HL-60 (cell line): ENCODE results near the gene MROH2A.

Experiments
- DNase-seq, 2 experiments: peaks; one replicate each; pipeline ENCODE4 v3.0.0-alpha.2; 2010 to 2020; ENCODE audit warnings: low read depth in 1 of 2, low spot score in 1 of 2
- H3K27ac ChIP-seq: fragments of 250-450 bp; sonication (Bioruptor Pico); replicated peaks from 2 replicates; pipeline ENCODE4 v1.5.1; 2020; ENCODE audit warnings: mild to moderate bottlenecking, moderate library complexity
- H3K27me3 ChIP-seq: fragments of 250-450 bp; sonication (Bioruptor Pico); 2 replicates; pipeline ENCODE4 v1.5.1; 2021; ENCODE audit warnings: mild to moderate bottlenecking, moderate library complexity; ENCODE audit not compliant: insufficient read depth, poor library complexity, severe bottlenecking
- H3K4me3 ChIP-seq: replicated peaks from 2 replicates; pipeline ENCODE4 v1.5.1; 2011; ENCODE audit warnings: mild to moderate bottlenecking, control low read depth, low read length; ENCODE audit not compliant: insufficient read depth
- CTCF ChIP-seq: IDR thresholded peaks from one replicate; pipeline ENCODE4 v1.5.1; 2011; ENCODE audit warnings: low read length, control low read depth, inconsistent platforms; ENCODE audit not compliant: insufficient read depth
- GABPA ChIP-seq: IDR thresholded peaks from 2 replicates; pipeline ENCODE4 v1.6.1; 2012; ENCODE audit warnings: low read depth
- POLR2AphosphoS5 ChIP-seq: IDR thresholded peaks from 2 replicates; pipeline ENCODE4 v1.6.1; 2012; ENCODE audit warnings: low read depth
- REST ChIP-seq: IDR thresholded peaks from 2 replicates; pipeline ENCODE4 v1.6.1; 2012; ENCODE audit warnings: low read depth; ENCODE audit not compliant: insufficient replicate concordance
- SPI1 ChIP-seq: IDR thresholded peaks from 2 replicates; pipeline ENCODE4 v1.6.1; 2012; ENCODE audit warnings: low read depth, mild to moderate bottlenecking, borderline replicate concordance

Gene MROH2A

GRCh38 chr2:233829193-233830110, 51.3 kb downstream of the MROH2A start:
- no peak for TF ChIP-seq SPI1
- TF ChIP-seq CTCF = no peak
- TF ChIP-seq GABPA = no peak
- TF ChIP-seq POLR2AphosphoS5 = no peak
- no peak for TF ChIP-seq REST
- Histone ChIP-seq H3K4me3 (no peak overlapping the region), H3K27ac (no peak overlapping the region), H3K27me3 (no peaks in the 10 kb centered on the region)
- no peak for DNase-seq

- Histone ChIP-seq H3K4me3 (no peak overlapping the region), H3K27me3 (no peaks in the 10 kb centered on the region), H3K27ac (no peak overlapping the region)
- DNase-seq = no peak
- TF ChIP-seq REST (no peak), CTCF (no peak), POLR2AphosphoS5 (no peak), GABPA (no peak), SPI1 (no peak)
These were observed 52.1 kb downstream of the MROH2A start for GRCh38 chr2:233830111-233830802.

GRCh38 chr2:233831011-233831721, 53.0 kb downstream of the MROH2A start:
- H3K27ac ChIP-seq = no peak overlapping the region
- DNase-seq = no peak
- TF ChIP-seq POLR2AphosphoS5 (no peak), REST (no peak), CTCF (no peak), SPI1 (no peak), GABPA (no peak)

More at GRCh38 chr2:233831011-233831721, 53.0 kb downstream of the MROH2A start:
- no peak overlapping the region for H3K4me3 ChIP-seq
- H3K27me3 ChIP-seq = no peaks in the 10 kb centered on the region
